ENCODE results near the gene TSPAN15.

GRCh38 chr10:69503896-69504265 is 52.6 kb downstream of the TSPAN15 start:
- no peak for TF ChIP-seq CTCF (conservative IDR thresholded peaks at IDR 0.05; ENCODE audit: low read depth, low read length)
- no peak for TF ChIP-seq EZH2 (IDR thresholded peaks at IDR 0.05; ENCODE audit: low read length, unreplicated experiment)

Measured in PC-3 (cell line).